GM23338 (cell line): ENCODE measurements around the gene USP46.

Experiments
- CREB1 ChIP-seq: fragments of 250-450 bp; sonication (Bioruptor Pico); IDR thresholded peaks from 2 replicates; pipeline ENCODE4 v1.5.0; 2020; ENCODE audit warnings: low read depth, mild to moderate bottlenecking, moderate library complexity
- CTCF ChIP-seq, 2 experiments: fragments of 200-600 bp in 1 of 2; sonication (generic) in 1 of 2; conservative IDR thresholded peaks; 2 replicates each; pipeline versions ENCODE4 v1.5.1 to v1.6.1; 2016 to 2017; ENCODE audit warnings: antibody characterized with exemption in 2 of 2, low read depth in 2 of 2, mild to moderate bottlenecking in 2 of 2, moderate library complexity in 1 of 2
- ETS1 ChIP-seq: IDR thresholded peaks from 2 replicates; pipeline ENCODE4 v1.6.1; 2016; ENCODE audit warnings: antibody characterized with exemption
- EZH2 ChIP-seq: fragments of 200-600 bp; sonication (generic); IDR thresholded peaks from one replicate; pipeline ENCODE4 v1.8.0; 2017; ENCODE audit warnings: antibody characterized with exemption, mild to moderate bottlenecking, low read depth; ENCODE audit not compliant: unreplicated experiment
- EZH2phosphoT487 ChIP-seq: fragments of 200-600 bp; sonication (generic); IDR thresholded peaks from one replicate; pipeline ENCODE4 v1.8.1; 2018; ENCODE audit warnings: antibody characterized with exemption; ENCODE audit not compliant: unreplicated experiment
- JUNB ChIP-seq: IDR thresholded peaks from one replicate; pipeline ENCODE4 v1.6.1; 2016; ENCODE audit warnings: antibody characterized with exemption; ENCODE audit not compliant: unreplicated experiment
- NANOG ChIP-seq: IDR thresholded peaks from 2 replicates; pipeline ENCODE4 v1.6.1; 2016; ENCODE audit warnings: antibody characterized with exemption, borderline replicate concordance
- POLR2AphosphoS5 ChIP-seq: IDR thresholded peaks from 2 replicates; pipeline ENCODE4 v1.6.1; 2016; ENCODE audit warnings: antibody characterized with exemption, low read depth
- REST ChIP-seq: IDR thresholded peaks from one replicate; pipeline ENCODE4 v1.6.1; 2018; ENCODE audit warnings: antibody characterized with exemption; ENCODE audit not compliant: unreplicated experiment
- STAT1 ChIP-seq: IDR thresholded peaks from one replicate; pipeline ENCODE4 v1.6.1; 2016; ENCODE audit warnings: antibody characterized with exemption; ENCODE audit not compliant: unreplicated experiment
- ZNF114 ChIP-seq: fragments of 250-450 bp; sonication (Bioruptor Pico); IDR thresholded peaks from 2 replicates; pipeline ENCODE4 v1.5.0; 2020; ENCODE audit warnings: mild to moderate bottlenecking, moderate library complexity
- ZNF331 ChIP-seq: fragments of 250-450 bp; sonication (Bioruptor Pico); IDR thresholded peaks from 2 replicates; pipeline ENCODE4 v1.5.0; 2020; ENCODE audit warnings: low read depth, mild to moderate bottlenecking, moderate library complexity
- ZNF462 ChIP-seq: fragments of 250-450 bp; sonication (Bioruptor Pico); IDR thresholded peaks from 2 replicates; pipeline ENCODE4 v1.5.0; 2020; ENCODE audit warnings: mild to moderate bottlenecking, moderate library complexity

- TF ChIP-seq CTCF (conservative IDR thresholded peaks at IDR 0.05; ENCODE audit: low read depth in 2 of 2) (no peak), EZH2phosphoT487 (no peak), EZH2 (no peak), ETS1 (no peak), REST (no peak), POLR2AphosphoS5 (no peak), JUNB (no peak), NANOG (no peak), CREB1 (CRISPR knock-in tag) (no peak), ZNF331 (CRISPR knock-in tag) (no peak), STAT1 (no peak), ZNF462 (CRISPR knock-in tag) (no peak), ZNF114 (no peak)
These were observed 33.9 kb downstream of the USP46 start for GRCh38 chr4:52625216-52625615.
